ENCODE data around the gene ASAP2.

ASAP2 gene

DNA sequence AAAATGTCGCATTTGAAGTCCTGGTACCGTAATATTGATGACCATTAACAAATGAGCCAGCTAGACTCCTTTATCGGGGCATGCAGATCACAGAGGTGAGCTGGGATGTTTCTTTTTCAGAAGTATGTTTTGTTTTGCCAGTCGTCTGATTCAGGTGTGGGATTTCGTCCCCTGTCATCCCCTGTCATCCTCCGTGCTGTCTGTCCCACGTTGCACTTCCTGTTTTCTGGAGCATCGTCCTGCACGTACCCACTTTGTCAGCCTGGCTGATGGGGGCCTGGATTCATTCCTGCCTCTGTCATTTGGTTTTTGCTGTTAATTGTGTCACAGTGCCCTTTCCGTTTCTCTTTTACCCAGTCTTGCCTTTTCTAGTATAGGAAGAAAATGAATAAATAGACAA, 72.8 kb downstream of the ASAP2 start:
- no peak for DNase-seq

- DNase-seq: no peak
These were observed 73.6 kb downstream of the ASAP2 start for GRCh38 chr2:9280224-9280623.

DNA sequence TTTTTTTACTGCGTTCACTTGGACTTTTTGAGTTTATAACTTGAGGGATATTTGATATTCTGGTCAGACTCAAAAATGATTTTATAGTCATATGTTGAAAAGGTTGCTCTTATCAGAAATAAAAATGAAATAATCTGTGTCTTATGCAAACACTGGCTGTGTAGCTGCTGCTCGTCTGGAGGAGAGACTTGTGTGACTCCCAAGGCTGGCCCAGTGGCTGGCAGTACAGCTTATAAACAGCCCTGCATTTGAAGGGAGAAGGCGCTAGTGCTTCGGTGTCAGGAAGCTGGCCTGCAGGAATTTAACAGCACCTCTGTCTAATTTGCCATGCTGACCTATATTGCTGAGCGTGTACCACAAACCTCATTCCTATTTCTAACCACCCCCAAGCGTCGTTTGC, 74.5 kb downstream of the ASAP2 start:
- no peak for DNase-seq

DNA sequence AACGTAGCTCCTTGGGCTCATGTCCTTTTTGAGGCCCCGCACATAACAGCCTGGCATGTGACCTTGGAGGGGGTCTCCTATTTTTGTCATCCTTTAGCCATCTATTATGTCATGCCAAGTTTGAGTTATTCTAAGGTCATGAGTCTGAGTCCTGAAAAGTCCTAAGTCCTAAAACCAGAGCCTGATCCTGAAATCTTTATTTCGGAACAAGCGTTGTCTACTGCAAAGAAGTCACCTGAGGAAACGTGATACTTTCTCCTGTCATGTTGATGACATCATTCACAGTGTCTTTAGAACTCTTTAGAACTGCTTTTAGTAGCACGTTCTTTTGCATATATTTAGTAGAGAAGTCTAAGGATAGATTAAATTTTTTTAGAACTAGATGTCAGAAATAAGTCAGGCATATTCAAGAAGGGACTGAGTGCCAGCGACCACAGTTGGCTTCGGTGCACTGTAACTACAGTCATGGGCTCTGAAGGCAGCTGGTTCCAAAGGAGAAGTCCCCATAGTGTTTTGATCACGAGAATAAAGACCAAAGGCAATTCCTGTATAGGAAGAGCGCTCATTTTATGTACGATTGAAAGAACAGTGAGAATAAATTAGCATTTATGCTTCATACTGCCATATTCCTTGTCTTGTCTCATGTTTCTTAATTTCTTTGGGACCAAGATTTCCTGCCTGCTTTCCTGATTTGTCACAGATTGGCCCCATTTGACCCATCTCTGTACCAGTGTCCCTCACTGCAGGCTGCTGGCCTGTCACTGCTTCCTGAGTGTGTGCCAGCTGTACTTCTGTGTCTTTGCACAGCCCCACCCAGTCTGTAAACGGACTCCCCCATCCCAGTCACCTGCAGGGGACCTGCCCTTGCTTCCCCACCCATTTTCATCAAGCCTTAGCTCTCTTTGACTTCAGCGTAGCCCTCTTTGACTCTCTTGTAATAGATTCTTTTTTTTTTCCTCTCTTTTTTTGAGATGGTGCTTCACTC, 75.8 kb downstream of the ASAP2 start:
- no peak for DNase-seq

DNA sequence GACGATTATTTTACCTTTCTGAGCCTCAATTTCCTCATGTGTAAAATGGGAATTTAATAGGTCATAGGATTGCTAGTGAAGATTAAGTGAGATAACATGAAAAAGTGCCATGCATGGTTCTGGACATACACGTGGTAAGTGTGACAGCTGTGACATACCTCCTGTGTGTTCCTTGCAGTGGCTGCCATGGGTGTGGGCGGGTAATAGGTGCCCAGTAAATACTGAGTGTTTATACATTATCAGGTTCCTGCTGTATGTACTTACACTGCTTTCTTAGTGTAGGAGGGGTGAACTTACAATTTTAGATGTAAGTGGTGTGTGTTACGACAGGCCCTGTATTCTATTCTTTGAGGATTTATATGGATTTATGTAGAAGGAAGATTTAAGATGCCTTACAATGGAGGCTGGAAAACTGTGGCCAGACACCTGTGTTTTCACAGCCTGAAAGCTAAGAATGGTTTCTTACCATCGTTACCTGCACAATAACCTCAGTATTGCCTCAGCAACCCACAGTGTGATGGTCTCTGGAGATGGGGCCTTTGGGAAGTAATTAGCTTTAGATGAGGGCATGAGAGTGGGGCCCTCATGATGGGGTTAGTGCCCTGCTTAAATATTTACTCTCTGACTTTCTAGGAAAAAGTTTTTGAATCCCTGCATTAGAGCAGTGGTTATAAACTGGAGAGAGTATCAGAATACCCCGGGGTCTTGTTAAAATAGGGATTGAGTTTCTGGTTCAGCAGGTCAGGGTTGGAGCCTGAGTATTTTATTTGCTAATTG, 78.1 kb downstream of the ASAP2 start:
- DNase-seq: no peak

DNA sequence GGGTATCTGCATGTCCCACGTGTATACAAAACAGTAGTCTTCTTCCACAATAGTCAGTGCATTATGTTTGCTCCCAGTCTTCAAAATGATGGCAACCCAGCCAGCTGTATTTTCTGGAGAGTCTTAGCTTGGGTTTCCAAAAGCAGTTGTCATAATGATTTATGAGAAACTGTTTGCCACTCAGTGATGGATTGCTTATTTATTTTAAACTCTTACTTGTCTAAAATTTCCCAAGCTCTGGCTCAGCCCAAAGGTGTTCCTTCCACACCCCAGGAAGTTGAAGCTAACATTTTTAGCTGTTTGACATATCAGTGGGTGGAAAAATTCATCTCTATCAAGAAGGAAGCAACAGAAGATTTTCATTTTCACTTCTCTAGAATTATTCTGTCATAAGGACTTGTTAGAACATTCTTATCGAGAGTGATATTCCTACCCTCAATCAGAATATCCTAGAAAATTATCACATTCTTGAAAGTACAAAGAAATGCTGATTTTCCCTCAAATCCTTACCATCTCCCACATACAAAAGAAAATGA, 78.8 kb downstream of the ASAP2 start:
- DNase-seq: no peak

DNA sequence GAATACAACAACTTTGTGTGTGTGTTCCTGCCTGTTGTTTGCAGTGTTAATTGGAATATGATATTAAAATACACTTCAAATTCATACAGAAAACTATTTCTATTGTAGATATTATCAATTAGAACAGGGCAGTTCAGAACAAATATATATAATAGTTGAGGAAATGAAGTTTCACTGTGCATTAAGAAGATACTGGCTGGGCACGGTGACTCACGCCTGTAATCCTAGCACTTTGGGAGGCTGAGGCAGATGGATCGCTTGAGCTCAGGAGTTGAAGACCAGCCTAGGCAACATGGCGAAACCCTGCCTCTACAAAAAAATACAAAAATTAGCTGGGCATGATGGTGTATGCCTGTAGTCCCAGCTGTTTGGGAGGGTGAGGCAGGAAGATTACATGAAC, 79.3 kb downstream of the ASAP2 start:
- DNase-seq: no peak

- DNase-seq: no peak
These were observed 80.2 kb downstream of the ASAP2 start for GRCh38 chr2:9286554-9287399.

GRCh38 chr2:9287400-9288045, 80.9 kb downstream of the ASAP2 start:
- no peak for DNase-seq

- DNase-seq: no peak
These were observed 81.6 kb downstream of the ASAP2 start for GRCh38 chr2:9288233-9288632.

GRCh38 chr2:9288681-9289338, 82.2 kb downstream of the ASAP2 start:
- DNase-seq: no peak

DNA sequence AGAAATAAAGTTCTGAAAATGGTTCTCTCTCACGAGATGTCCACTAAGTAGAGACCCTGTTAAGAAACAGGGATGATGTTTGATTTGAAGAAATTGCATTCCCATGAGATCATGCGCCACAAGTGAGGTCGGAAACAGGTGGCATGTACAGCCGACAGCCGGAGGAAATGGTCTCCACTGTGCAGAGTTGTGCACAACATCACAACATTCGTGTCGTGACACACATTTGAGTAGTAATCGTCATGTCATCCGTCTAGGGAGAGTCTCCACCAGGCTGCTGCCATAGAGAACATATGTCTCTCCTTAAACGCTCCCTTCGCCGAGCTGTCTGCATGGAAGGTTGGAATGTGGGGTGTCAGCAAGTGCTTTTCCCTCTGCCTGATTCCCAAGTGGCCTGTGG, 84.7 kb downstream of the ASAP2 start:
- DNase-seq: no peak

- no peak for DNase-seq
These were observed 85.3 kb downstream of the ASAP2 start for GRCh38 chr2:9291866-9292265.

GRCh38 chr2:9292426-9292825, 85.8 kb downstream of the ASAP2 start:
- no peak for DNase-seq

GRCh38 chr2:9294764-9295163, 88.2 kb downstream of the ASAP2 start:
- DNase-seq: no peak

DNA sequence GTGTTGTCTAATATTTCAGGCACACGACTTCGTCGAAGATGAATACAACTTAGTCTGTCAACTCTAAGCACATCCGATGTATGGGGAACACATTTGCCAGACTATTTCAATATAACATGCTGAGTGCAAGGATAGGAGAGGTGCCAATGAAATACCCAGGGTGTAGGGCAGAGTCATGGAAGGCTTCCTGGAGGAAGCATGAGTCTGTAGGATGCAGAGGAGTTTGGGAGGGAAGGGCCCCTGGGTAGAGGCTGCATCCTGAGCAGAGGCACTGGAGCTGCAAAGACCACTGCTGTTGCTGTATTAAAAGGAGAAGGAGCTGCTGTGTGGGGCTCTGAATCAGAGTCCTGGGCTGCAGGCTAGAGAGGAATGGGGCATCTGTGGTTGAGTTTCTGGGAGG, 89.9 kb downstream of the ASAP2 start:
- DNase-seq: no peak

- DNase-seq: no peak
These were observed 90.5 kb downstream of the ASAP2 start for GRCh38 chr2:9297156-9297555.

- no peak for DNase-seq
These were observed 91.2 kb downstream of the ASAP2 start for GRCh38 chr2:9297807-9298206.

DNA sequence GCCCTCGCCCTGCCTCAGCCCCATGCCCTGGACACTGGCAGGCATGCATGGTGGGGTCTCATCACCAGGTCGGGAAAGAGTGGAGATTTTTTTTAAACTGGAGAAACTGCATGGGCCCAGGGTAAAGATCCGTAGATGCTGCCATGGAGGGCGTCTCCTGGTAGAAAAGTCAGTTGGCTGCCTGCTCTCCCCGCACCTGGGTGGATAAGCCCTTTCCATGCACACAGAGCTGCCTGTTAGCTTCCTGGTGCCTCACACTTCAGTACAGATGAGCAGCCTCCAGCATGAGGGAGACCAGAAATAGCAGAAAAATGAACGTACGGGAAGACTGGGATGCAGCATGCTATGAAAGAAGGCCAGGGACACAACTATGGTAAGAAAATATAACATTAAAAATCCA, 92.0 kb downstream of the ASAP2 start:
- no peak for DNase-seq

DNA sequence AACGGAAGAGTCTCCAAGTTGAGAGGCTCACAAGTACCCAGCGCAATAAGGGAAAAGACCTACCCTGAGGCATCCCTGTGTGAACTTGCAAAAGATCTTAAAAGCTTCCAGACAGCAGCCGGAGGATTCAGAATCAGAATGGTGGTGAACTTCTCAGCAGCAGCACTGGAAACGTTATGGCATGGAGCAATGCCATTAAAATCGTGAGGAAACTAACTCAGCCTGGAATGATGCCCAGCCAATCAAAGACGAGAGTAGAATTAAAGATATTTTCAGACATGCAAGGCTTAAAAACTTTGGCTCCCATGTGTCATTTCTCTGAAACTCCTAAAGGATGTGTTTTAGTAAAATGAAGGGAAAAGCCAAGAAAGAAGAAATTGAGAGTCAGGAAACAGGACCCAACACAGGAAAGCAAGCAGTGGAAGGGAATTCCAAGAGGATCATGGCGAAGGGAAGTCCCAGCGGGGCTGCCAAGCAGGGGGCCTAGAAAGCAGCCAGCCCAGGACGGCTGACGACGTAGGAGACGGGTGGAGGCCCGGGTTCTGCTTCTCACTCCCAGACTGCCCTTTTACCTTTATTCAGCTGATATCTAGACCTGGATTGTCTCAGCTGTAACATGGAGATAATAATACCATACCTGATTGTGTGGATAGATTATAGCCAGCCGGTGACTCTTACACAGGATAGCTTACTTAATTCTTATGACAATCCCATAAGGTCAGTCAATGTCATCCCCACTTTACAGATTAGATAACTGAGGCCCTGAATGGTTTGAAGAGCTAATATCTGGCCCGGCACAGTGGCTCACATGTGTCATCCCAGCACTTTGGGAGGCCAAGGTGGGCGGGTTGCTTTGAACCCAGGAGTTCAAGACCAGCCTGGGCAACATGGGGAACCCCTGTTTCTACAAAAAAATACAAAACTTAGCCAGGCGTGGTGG, 92.8 kb downstream of the ASAP2 start:
- DNase-seq: no peak

DNA sequence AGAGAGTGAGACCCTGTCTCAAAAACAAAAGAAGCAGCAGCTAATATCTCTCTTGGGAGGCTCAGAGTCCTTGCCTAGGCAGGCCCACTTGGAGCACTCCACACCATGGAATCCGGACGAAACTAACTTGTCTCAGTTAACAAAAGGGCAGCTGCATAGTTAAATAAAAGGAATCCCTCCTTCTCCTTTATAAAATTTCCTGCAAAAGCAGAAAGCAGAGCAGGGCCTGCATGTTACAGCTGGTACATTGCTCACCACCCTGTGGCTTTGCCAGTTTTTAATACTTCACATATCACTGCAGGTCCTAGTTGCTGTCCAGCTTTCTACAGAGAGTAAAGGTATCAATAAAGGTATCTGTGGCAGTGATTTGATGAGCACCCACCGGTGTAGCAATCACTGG, 93.6 kb downstream of the ASAP2 start:
- DNase-seq: no peak
